Liver (tissue), 9 donors: ENCODE data around the gene RABGGTA. TPM values are rescaled to one million over a fixed set of nuclear protein-coding genes. Genes with fewer than 3 reads are reported as not detected.

Source experiments
- DNase-seq: peaks from one replicate; pipeline ENCODE4 v3.0.0-alpha.2; 2017; ENCODE audit warnings: low spot score
- H3K27ac ChIP-seq, 2 donors: one replicate each; pipeline ENCODE4 v1.7.0; 2013; ENCODE audit warnings: inconsistent platforms in 2 of 2, low read length in 2 of 2, control low read depth in 1 of 2, low read depth in 1 of 2, mild to moderate bottlenecking in 1 of 2
- H3K27me3 ChIP-seq, 4 donors: one replicate each; pipeline versions ENCODE4 v1.6.1 to v1.7.0; 2013; ENCODE audit warnings: low read length in 3 of 4, inconsistent platforms in 1 of 4, mild to moderate bottlenecking in 1 of 4, moderate library complexity in 1 of 4; ENCODE audit not compliant: control insufficient read depth in 4 of 4, insufficient read depth in 4 of 4
- H3K36me3 ChIP-seq, 4 donors: one replicate each; pipeline versions ENCODE4 v1.6.1 to v1.7.0; 2013; ENCODE audit warnings: low read length in 3 of 4, mild to moderate bottlenecking in 3 of 4, low read depth in 1 of 4, moderate library complexity in 1 of 4; ENCODE audit not compliant: control insufficient read depth in 4 of 4, insufficient read depth in 3 of 4
- H3K4me1 ChIP-seq, 4 donors: one replicate each; pipeline versions ENCODE4 v1.6.1 to v1.7.0; 2013; ENCODE audit warnings: low read length in 3 of 4, mild to moderate bottlenecking in 3 of 4, moderate library complexity in 1 of 4; ENCODE audit not compliant: control insufficient read depth in 4 of 4, insufficient read depth in 4 of 4
- H3K4me3 ChIP-seq, 3 donors: one replicate each; pipeline versions ENCODE4 v1.6.1 to v1.7.0; 2013; ENCODE audit warnings: low read length in 3 of 3, control low read depth in 1 of 3, low read depth in 1 of 3, mild to moderate bottlenecking in 1 of 3
- H3K9ac ChIP-seq, 2 donors: one replicate each; pipeline ENCODE4 v1.7.0; 2013; ENCODE audit warnings: low read length in 2 of 2, mild to moderate bottlenecking in 2 of 2, moderate library complexity in 2 of 2, control low read depth in 1 of 2, low read depth in 1 of 2
- H3K9me3 ChIP-seq, 4 donors: one replicate each; pipeline versions ENCODE4 v1.6.1 to v1.7.0; 2013; ENCODE audit warnings: low read length in 3 of 4; ENCODE audit not compliant: control insufficient read depth in 4 of 4
- ATF3 ChIP-seq: IDR thresholded peaks from 2 replicates; pipeline ENCODE4 v1.6.1; 2016; ENCODE audit warnings: antibody characterized with exemption
- CTCF ChIP-seq: fragments of 150-350 bp; IDR thresholded peaks from 2 replicates; pipeline ENCODE4 v1.5.1; 2017; ENCODE audit warnings: improper control_type of control experiment, low read depth, low read length; ENCODE audit not compliant: missing input control
- EGR1 ChIP-seq, 2 donors: IDR thresholded peaks; 2 replicates each; pipeline ENCODE4 v1.6.1; 2016 to 2018; ENCODE audit warnings: antibody characterized with exemption in 2 of 2, low read depth in 2 of 2
- FOXA2 ChIP-seq: IDR thresholded peaks from 2 replicates; pipeline ENCODE4 v1.6.1; 2016; ENCODE audit warnings: antibody characterized with exemption
- GABPA ChIP-seq, 2 donors: IDR thresholded peaks in 1 of 2; conservative IDR thresholded peaks in 1 of 2; 2 replicates each; pipeline ENCODE4 v1.6.1; 2016; ENCODE audit warnings: antibody characterized with exemption in 2 of 2, mild to moderate bottlenecking in 1 of 2, moderate library complexity in 1 of 2
- HNF4A ChIP-seq, 2 donors: conservative IDR thresholded peaks; 2 replicates each; pipeline ENCODE4 v1.6.1; 2016; ENCODE audit warnings: antibody characterized with exemption in 2 of 2, mild to moderate bottlenecking in 2 of 2
- HNF4G ChIP-seq: IDR thresholded peaks from 2 replicates; pipeline ENCODE4 v1.6.1; 2016; ENCODE audit warnings: antibody characterized with exemption
- JUND ChIP-seq, 2 donors: IDR thresholded peaks; 2 replicates each; pipeline ENCODE4 v1.6.1; 2016; ENCODE audit warnings: antibody characterized with exemption in 2 of 2
- MAX ChIP-seq: IDR thresholded peaks from 2 replicates; pipeline ENCODE4 v1.6.1; 2016; ENCODE audit warnings: antibody characterized with exemption
- NR2F2 ChIP-seq: IDR thresholded peaks from 2 replicates; pipeline ENCODE4 v1.6.1; 2016; ENCODE audit warnings: antibody characterized with exemption
- RAD21 ChIP-seq, 2 donors: IDR thresholded peaks; 2 replicates each; pipeline ENCODE4 v1.6.1; 2016; ENCODE audit warnings: antibody characterized with exemption in 2 of 2, mild to moderate bottlenecking in 2 of 2
- REST ChIP-seq: IDR thresholded peaks from 2 replicates; pipeline ENCODE4 v1.6.1; 2016; ENCODE audit warnings: antibody characterized with exemption, mild to moderate bottlenecking
- RXRA ChIP-seq, 2 donors: IDR thresholded peaks; 2 replicates each; pipeline ENCODE4 v1.6.1; 2017 to 2018; ENCODE audit warnings: antibody characterized with exemption in 2 of 2, mild to moderate bottlenecking in 1 of 2
- SP1 ChIP-seq: IDR thresholded peaks from 2 replicates; pipeline ENCODE4 v1.6.1; 2018; ENCODE audit warnings: antibody characterized with exemption, mild to moderate bottlenecking
- TAF1 ChIP-seq: conservative IDR thresholded peaks from 2 replicates; pipeline ENCODE4 v1.6.1; 2016; ENCODE audit warnings: antibody characterized with exemption, mild to moderate bottlenecking
- YY1 ChIP-seq: IDR thresholded peaks from 2 replicates; pipeline ENCODE4 v1.6.1; 2016; ENCODE audit warnings: antibody characterized with exemption, mild to moderate bottlenecking
- ZBTB33 ChIP-seq: IDR thresholded peaks from 2 replicates; pipeline ENCODE4 v1.6.1; 2016; ENCODE audit warnings: antibody characterized with exemption
- WGBS: extraction: QIAGEN DNeasy Blood & Tissue Kit; methylation state at CpG from one replicate; pipeline ENCODE4 v1.1.7; 2013; 5-methylcytosine and 5-hydroxymethylcytosine counted together
- polyA plus RNA-seq, 2 donors: library from polyadenylated mRNA; stranded (reverse) in 1 of 2; unstranded in 1 of 2; fragments of 200-250 nt in 1 of 2; fragments of >200 nt in 1 of 2; fragmentation: Nextera tagmentation in 1 of 2; extraction: Ambion mirVana in 1 of 2; gene quantifications; one replicate each; pipeline versions ENCODE4 v1.2.1 to v1.2.3, GENCODE V29; 2013 to 2015
- total RNA-seq, 2 donors: library from RNA; depleted of rRNA; stranded (reverse); fragments of >200 nt; gene quantifications; one replicate each; pipeline ENCODE4 v1.2.3, GENCODE V29; 2014
- donor health status: healthy.
- donor health status: healthy.
- donor health status: healthy.
- donor health status: healthy.
- donor health status: healthy.

RABGGTA gene
- total and polyA plus RNA-seq, 4 donors, result 7.5 to 19.7 (median 13.2) TPM

GRCh38 chr14:24258548-24259265 lies 12.7 kb downstream of the RABGGTA start:
- DNase-seq, result no peak
- Histone ChIP-seq H3K9ac (no peak overlapping the region), H3K9me3 (no peaks in the 10 kb centered on the region), H3K27ac (no peak overlapping the region), H3K27me3 (no peaks in the 10 kb centered on the region), H3K4me3 (no peak overlapping the region), H3K4me1 (no peaks in the 10 kb centered on the region), H3K36me3 (peaks cover 0 to 9% (median 1%) of the 10 kb centered on the region in 4 donors)
- TF ChIP-seq REST (no peak), EGR1 (IDR thresholded peaks at IDR 0.05; ENCODE audit: low read depth in 2 of 2) (no peak), RAD21 (IDR thresholded peaks at IDR 0.05) (no peak), YY1 (no peak), FOXA2 (no peak), MAX (no peak), SP1 (no peak), ZBTB33 (no peak), HNF4G (no peak), GABPA (IDR thresholded peaks at IDR 0.05 in 1 of 2, conservative IDR thresholded peaks at IDR 0.05 in 1 of 2) (no peak), NR2F2 (no peak), ATF3 (no peak), JUND (IDR thresholded peaks at IDR 0.05) (no peak), CTCF (no peak), RXRA (IDR thresholded peaks at IDR 0.05) (no peak), HNF4A (conservative IDR thresholded peaks at IDR 0.05) (no peak), TAF1 (no peak)
- 91% methylated on average over 18 of the region's 18 CpGs for WGBS
